Small intestine (tissue), 7 donors: ENCODE results near the gene PCOLCE2. TPM values are rescaled to one million over a fixed set of nuclear protein-coding genes. Genes with fewer than 3 reads are reported as not detected.
A peak's percentile ranks its signal among the peaks of the same experiment; 100 is the strongest.

Experiments used
- DNase-seq, 2 donors: peaks; one replicate each; pipeline versions ENCODE4 v3.0.0 to v3.0.0-alpha.2; 2013
- FAIRE-seq: peaks from 2 replicates; lab custom pipeline; 2012; peaks lifted over from hg19 to GRCh38; lab: Jason Lieb, UNC
- H3K27ac ChIP-seq, 3 donors: one replicate each; pipeline ENCODE4 v1.5.1; 2013; ENCODE audit warnings: low read length in 2 of 3, mild to moderate bottlenecking in 2 of 3, control low read depth in 1 of 3, inconsistent platforms in 1 of 3, low read depth in 1 of 3, moderate library complexity in 1 of 3
- H3K27me3 ChIP-seq, 3 donors: one replicate each; pipeline ENCODE4 v1.6.1; 2013; ENCODE audit warnings: low read length in 3 of 3, inconsistent platforms in 1 of 3; ENCODE audit not compliant: control insufficient read depth in 3 of 3, insufficient read depth in 3 of 3
- H3K36me3 ChIP-seq, 3 donors: one replicate each; pipeline ENCODE4 v1.6.1; 2013; ENCODE audit warnings: low read length in 3 of 3, inconsistent platforms in 1 of 3, low read depth in 1 of 3, mild to moderate bottlenecking in 1 of 3, moderate library complexity in 1 of 3; ENCODE audit not compliant: control insufficient read depth in 3 of 3, insufficient read depth in 2 of 3
- H3K4me1 ChIP-seq, 3 donors: one replicate each; pipeline ENCODE4 v1.6.1; 2013; ENCODE audit warnings: low read length in 2 of 3, inconsistent platforms in 1 of 3, low read depth in 1 of 3, mild to moderate bottlenecking in 1 of 3, moderate library complexity in 1 of 3; ENCODE audit not compliant: control insufficient read depth in 3 of 3, insufficient read depth in 2 of 3
- H3K4me3 ChIP-seq, 3 donors: one replicate each; pipeline ENCODE4 v1.5.1; 2013; ENCODE audit warnings: low read length in 3 of 3, control low read depth in 1 of 3, inconsistent platforms in 1 of 3, low read depth in 1 of 3, mild to moderate bottlenecking in 1 of 3, moderate library complexity in 1 of 3
- H3K9me3 ChIP-seq, 2 donors: one replicate each; pipeline ENCODE4 v1.6.1; 2013; ENCODE audit warnings: low read depth in 1 of 2, low read length in 1 of 2; ENCODE audit not compliant: control insufficient read depth in 2 of 2, insufficient read depth in 1 of 2
- WGBS, 3 donors: extraction: QIAGEN DNeasy Blood & Tissue Kit; methylation state at CpG; one replicate each; pipeline ENCODE4 v1.1.7; 2013; 5-methylcytosine and 5-hydroxymethylcytosine counted together
- polyA plus RNA-seq, 4 donors: library from polyadenylated mRNA; stranded (reverse) in 3 of 4; unstranded in 1 of 4; fragments of 200-250 nt in 3 of 4; fragments of 120-200 nt in 1 of 4; gene quantifications; one replicate each; pipeline versions ENCODE4 v1.2.1 to v1.2.3, GENCODE V29; 2013
- donor health status: healthy with polysubstance abuse.
- donor health status: control.
- donor health status: control.
- donor health status: Bipolar disorder and iron deficiency.
- donor health status: healthy.

Gene PCOLCE2
- polyA plus RNA-seq, 4 donors, result 0.37 to 6.1 (median 2.2) TPM; not detected in 1

GRCh38 chr3:142853270-142854168, 35.4 kb downstream of the PCOLCE2 start:
- H3K4me3 ChIP-seq, result no peak overlapping the region
- DNase-seq (peak in 1 of 2 donors; percentile 28), FAIRE-seq (no peak)
- H3K27ac ChIP-seq, result no peak overlapping the region
- H3K36me3 ChIP-seq, result no peaks in the 10 kb centered on the region
- H3K27me3 ChIP-seq, result peaks cover 0 to 2% (median 0%) of the 10 kb centered on the region in 3 donors
- 35 to 43% (median 37%) methylated on average over 10 of the region's 10 CpGs for WGBS, 3 donors
- no peaks in the 10 kb centered on the region for H3K4me1 ChIP-seq
- H3K9me3 ChIP-seq, result no peaks in the 10 kb centered on the region

- H3K27me3 ChIP-seq, result peaks cover 0 to 2% (median 0%) of the 10 kb centered on the region in 3 donors
- FAIRE-seq, result no peak
- H3K27ac ChIP-seq, result no peak overlapping the region
- WGBS, 3 donors, result 60 to 87% (median 71%) methylated on average over 4 of the region's 4 CpGs
- no peaks in the 10 kb centered on the region for H3K36me3 ChIP-seq
- DNase-seq, result no peak
- H3K4me1 ChIP-seq, result no peaks in the 10 kb centered on the region
- H3K9me3 ChIP-seq, result no peaks in the 10 kb centered on the region
- no peak overlapping the region for H3K4me3 ChIP-seq
Observed at GRCh38 chr3:142852009-142852408, 36.9 kb downstream of the PCOLCE2 start.

DNA sequence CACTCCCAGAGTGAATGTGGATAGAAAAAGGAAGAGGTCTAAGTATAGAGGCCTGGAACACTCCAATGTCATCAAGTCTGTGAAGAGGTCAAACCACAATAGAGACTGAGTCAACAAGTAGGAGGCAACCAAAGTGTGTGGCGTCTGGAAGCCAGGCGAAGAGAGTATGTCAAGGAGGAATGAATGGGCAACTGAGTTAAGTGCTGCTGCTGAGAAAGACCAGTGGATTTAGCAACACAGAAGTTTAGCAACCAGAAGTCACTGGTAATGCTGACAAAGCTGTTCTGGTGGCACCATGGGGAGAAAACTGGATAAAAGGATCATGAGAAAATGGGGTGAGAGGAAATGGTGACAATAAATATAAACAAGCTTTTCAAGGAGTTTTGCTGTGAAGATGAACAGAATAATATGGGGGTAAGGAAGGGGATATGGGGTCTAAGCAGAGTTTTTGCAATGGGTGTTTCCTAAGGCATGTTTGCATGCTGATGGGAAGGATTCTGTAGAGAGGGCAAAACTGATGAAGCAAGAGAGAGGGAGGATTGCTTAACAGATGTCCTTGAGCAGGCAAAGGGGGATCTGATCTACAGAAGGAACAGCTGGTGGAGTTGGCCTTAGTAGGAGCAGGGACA, 38.4 kb downstream of the PCOLCE2 start:
- whole genome bisulfite sequencing, 3 donors, result 55 to 66% (median 65%) methylated on average over 2 of the region's 2 CpGs
- H3K4me1 ChIP-seq, result no peaks in the 10 kb centered on the region
- no peaks in the 10 kb centered on the region for H3K27me3 ChIP-seq
- no peak for FAIRE-seq
- H3K27ac ChIP-seq, result no peak overlapping the region
- H3K36me3 ChIP-seq, result no peaks in the 10 kb centered on the region
- H3K9me3 ChIP-seq, result no peaks in the 10 kb centered on the region
- DNase-seq, result no peak
- no peak overlapping the region for H3K4me3 ChIP-seq

- WGBS, 3 donors, result 90 to 95% (median 93%) methylated on average over 3 of the region's 3 CpGs
- H3K27ac ChIP-seq, result no peak overlapping the region
- no peak overlapping the region for H3K4me3 ChIP-seq
- H3K9me3 ChIP-seq, result no peaks in the 10 kb centered on the region
- FAIRE-seq (no peak), DNase-seq (no peak)
- no peaks in the 10 kb centered on the region for H3K36me3 ChIP-seq
- H3K27me3 ChIP-seq, result no peaks in the 10 kb centered on the region
- H3K4me1 ChIP-seq, result no peaks in the 10 kb centered on the region
Observed at GRCh38 chr3:142849148-142849547, 39.7 kb downstream of the PCOLCE2 start.

- no peak overlapping the region for H3K27ac ChIP-seq
- no peak for FAIRE-seq
- H3K4me3 ChIP-seq, result no peak overlapping the region
- no peak for DNase-seq
- H3K27me3 ChIP-seq, result no peaks in the 10 kb centered on the region
- WGBS, 3 donors, result 43 to 55% (median 54%) methylated on average over 2 of the region's 2 CpGs
- no peaks in the 10 kb centered on the region for H3K4me1 ChIP-seq
- H3K9me3 ChIP-seq, result no peaks in the 10 kb centered on the region
- no peaks in the 10 kb centered on the region for H3K36me3 ChIP-seq
Observed at GRCh38 chr3:142846779-142847577, 41.9 kb downstream of the PCOLCE2 start.

DNA sequence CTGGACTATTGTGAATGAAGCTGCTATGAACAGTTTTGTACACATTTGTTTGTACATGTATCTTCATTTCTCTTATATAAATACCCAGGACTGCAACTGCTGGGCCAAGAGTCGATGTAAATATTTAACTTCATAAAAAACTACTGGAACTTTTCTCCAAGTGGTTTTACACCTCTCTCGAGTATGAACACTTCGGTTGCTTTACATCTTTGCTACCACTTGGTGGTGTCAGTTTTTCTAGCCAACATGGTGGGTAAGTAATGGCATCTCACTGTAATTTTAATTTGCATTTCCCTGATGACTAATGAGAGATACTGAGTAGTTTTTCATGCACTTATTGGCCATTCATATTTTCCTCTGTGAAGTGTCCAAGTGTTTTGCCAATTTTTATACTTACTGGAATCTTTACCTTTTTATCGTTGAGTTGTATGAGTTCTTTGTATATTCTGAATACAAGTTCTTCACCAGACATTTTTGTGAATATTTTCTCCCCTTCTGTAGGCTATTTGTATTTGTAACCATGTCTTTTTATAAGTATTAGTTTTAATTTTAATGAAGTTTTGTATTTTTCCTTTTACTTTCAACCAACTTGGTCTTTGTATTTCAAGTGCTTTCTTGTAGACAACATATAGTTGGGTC, 44.4 kb downstream of the PCOLCE2 start:
- Histone ChIP-seq H3K9me3 (no peaks in the 10 kb centered on the region), H3K27me3 (no peaks in the 10 kb centered on the region), H3K27ac (no peak overlapping the region), H3K4me3 (no peak overlapping the region), H3K36me3 (no peaks in the 10 kb centered on the region), H3K4me1 (no peaks in the 10 kb centered on the region)
- DNase-seq (peak; percentile 8 to 51), FAIRE-seq (no peak)
- 40 to 54% (median 43%) methylated on average over 4 of the region's 4 CpGs for WGBS, 3 donors

DNA sequence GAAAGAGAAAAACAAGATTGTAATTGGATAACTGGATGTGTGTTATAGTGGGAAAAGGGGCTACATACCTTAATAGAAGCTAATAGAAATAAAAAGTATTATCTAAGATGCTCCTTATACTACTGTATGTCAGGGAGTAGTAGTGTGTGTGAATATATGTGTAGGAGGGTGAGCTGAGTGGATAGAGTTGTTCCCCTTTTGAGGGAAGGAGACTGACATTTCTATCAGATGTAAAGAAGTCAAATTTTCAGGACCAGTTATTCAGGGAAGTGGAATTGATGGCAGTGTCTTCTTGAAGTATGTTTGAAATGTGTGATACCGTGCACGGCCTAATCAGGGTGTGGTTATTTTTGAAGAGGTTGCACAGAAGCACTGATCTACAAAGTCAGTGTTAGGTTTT, 49.1 kb downstream of the PCOLCE2 start:
- Histone ChIP-seq H3K9me3 (peaks cover 0 to 2% of the 10 kb centered on the region in 2 donors), H3K36me3 (no peaks in the 10 kb centered on the region), H3K4me3 (no peak overlapping the region), H3K4me1 (no peaks in the 10 kb centered on the region), H3K27ac (no peak overlapping the region), H3K27me3 (peaks cover 0 to 5% (median 3%) of the 10 kb centered on the region in 3 donors)
- WGBS, 3 donors, result 70 to 86% (median 83%) methylated on average over 2 of the region's 2 CpGs
- FAIRE-seq (no peak), DNase-seq (no peak)

GRCh38 chr3:142837526-142837925, 51.4 kb downstream of the PCOLCE2 start:
- Histone ChIP-seq H3K27ac (no peak overlapping the region), H3K4me3 (no peak overlapping the region), H3K36me3 (no peaks in the 10 kb centered on the region), H3K27me3 (peaks cover 0 to 5% (median 3%) of the 10 kb centered on the region in 3 donors), H3K9me3 (peaks cover 0 to 2% of the 10 kb centered on the region in 2 donors), H3K4me1 (no peaks in the 10 kb centered on the region)
- DNase-seq (no peak), FAIRE-seq (no peak)
- WGBS, 3 donors, result 93 to 95% (median 94%) methylated on average over 1 of the region's 1 CpG
